H1 (cell line): ENCODE measurements around the gene SPTSSB. TPM values are rescaled to one million over a fixed set of nuclear protein-coding genes. Genes with fewer than 3 reads are reported as not detected.

Source experiments
- BRCA1 ChIP-seq: IDR thresholded peaks from 2 replicates; pipeline ENCODE4 v1.6.1; 2012; ENCODE audit warnings: low read depth, low read length, improper control_type of control experiment
- FOSL1 ChIP-seq: IDR thresholded peaks from 2 replicates; pipeline ENCODE4 v1.6.1; 2011; ENCODE audit warnings: mild to moderate bottlenecking, low read depth, low read length, moderate library complexity; ENCODE audit not compliant: insufficient read depth
- GABPA ChIP-seq: IDR thresholded peaks from 2 replicates; pipeline ENCODE4 v1.6.1; 2011; ENCODE audit warnings: mild to moderate bottlenecking, low read length, moderate library complexity, borderline replicate concordance; ENCODE audit not compliant: insufficient read depth
- GTF2F1 ChIP-seq: IDR thresholded peaks from 2 replicates; pipeline ENCODE4 v1.6.1; 2012; ENCODE audit warnings: low read depth, low read length, improper control_type of control experiment, borderline replicate concordance
- JUN ChIP-seq: IDR thresholded peaks from 2 replicates; pipeline ENCODE4 v1.6.1; 2011; ENCODE audit warnings: low read depth, mild to moderate bottlenecking, improper control_type of control experiment, low read length
- JUND ChIP-seq: IDR thresholded peaks from 2 replicates; pipeline ENCODE4 v1.6.1; 2011; ENCODE audit warnings: mild to moderate bottlenecking, improper control_type of control experiment, low read length
- PHF8 ChIP-seq: fragments of 200-600 bp; sonication (generic); conservative IDR thresholded peaks from 2 replicates; pipeline ENCODE4 v1.7.1; 2012; ENCODE audit warnings: low read depth, mild to moderate bottlenecking, inconsistent platforms, low read length, moderate library complexity
- RAD21 ChIP-seq, 2 experiments: IDR thresholded peaks in 1 of 2; conservative IDR thresholded peaks in 1 of 2; 2 replicates each; pipeline ENCODE4 v1.6.1; 2011; ENCODE audit warnings: low read depth in 2 of 2, low read length in 2 of 2, improper control_type of control experiment in 1 of 2, inconsistent platforms in 1 of 2, mild to moderate bottlenecking in 1 of 2, moderate library complexity in 1 of 2
- polyA plus RNA-seq, 7 experiments: library from polyadenylated mRNA; depleted of rRNA in 3 of 7; stranded (reverse) in 5 of 7; unstranded in 2 of 7; fragments of >200 nt in 5 of 7; fragments of 200-250 nt in 2 of 7; gene quantifications; 1 replicate in 5 of 7; 2 replicates in 1 of 7; 4 replicates in 1 of 7; pipeline versions ENCODE4 v1.2.1 to v1.2.3, GENCODE V29; 2011 to 2013; ENCODE audit warnings: missing spikeins in 2 of 7, mixed read lengths in 2 of 7
- total RNA-seq: library from RNA; stranded (reverse); fragmentation: NEBNext Ultra II Directional; extraction: Animal tissue kit (Norgen Biotek cat#: 25700); gene quantifications from 2 replicates; pipeline ENCODE4 v1.2.1, GENCODE V29; 2021
- TF ChIP-seq, protein P1 (sequence below): fragments of 300-600 bp; sonication (generic); IDR thresholded peaks from 2 replicates; pipeline ENCODE4 v1.7.1; 2012; ENCODE audit warnings: low read length, moderate library complexity, mild to moderate bottlenecking, inconsistent platforms; ENCODE audit not compliant: insufficient replicate concordance

SPTSSB gene
- total and polyA plus RNA-seq, 2 of the 8 experiments (the other 6 are each of a cell fraction or from before 2014, with no cell fraction given) = 33.4 to 52.5 TPM

DNA sequence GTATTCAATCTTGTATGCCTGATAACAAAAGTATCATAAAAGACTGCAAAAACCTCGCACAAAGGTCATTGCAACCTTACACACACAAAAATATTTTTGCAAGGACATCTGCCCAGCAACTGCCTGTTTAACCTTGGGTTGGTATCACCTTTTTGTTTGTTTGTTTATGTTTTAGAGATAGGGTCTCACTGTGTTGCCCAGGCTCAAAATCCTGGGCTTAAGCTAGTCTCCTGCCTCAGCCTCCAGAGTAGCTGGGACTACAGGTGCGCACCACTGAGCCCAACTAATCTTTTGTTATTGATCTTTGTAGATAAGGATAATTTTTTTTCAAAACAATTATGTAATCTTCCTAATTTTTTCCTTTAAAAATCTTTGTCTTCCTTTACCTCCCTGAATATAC is 54.2 kb downstream of the SPTSSB start (continued):
- TF ChIP-seq, protein P1, sequence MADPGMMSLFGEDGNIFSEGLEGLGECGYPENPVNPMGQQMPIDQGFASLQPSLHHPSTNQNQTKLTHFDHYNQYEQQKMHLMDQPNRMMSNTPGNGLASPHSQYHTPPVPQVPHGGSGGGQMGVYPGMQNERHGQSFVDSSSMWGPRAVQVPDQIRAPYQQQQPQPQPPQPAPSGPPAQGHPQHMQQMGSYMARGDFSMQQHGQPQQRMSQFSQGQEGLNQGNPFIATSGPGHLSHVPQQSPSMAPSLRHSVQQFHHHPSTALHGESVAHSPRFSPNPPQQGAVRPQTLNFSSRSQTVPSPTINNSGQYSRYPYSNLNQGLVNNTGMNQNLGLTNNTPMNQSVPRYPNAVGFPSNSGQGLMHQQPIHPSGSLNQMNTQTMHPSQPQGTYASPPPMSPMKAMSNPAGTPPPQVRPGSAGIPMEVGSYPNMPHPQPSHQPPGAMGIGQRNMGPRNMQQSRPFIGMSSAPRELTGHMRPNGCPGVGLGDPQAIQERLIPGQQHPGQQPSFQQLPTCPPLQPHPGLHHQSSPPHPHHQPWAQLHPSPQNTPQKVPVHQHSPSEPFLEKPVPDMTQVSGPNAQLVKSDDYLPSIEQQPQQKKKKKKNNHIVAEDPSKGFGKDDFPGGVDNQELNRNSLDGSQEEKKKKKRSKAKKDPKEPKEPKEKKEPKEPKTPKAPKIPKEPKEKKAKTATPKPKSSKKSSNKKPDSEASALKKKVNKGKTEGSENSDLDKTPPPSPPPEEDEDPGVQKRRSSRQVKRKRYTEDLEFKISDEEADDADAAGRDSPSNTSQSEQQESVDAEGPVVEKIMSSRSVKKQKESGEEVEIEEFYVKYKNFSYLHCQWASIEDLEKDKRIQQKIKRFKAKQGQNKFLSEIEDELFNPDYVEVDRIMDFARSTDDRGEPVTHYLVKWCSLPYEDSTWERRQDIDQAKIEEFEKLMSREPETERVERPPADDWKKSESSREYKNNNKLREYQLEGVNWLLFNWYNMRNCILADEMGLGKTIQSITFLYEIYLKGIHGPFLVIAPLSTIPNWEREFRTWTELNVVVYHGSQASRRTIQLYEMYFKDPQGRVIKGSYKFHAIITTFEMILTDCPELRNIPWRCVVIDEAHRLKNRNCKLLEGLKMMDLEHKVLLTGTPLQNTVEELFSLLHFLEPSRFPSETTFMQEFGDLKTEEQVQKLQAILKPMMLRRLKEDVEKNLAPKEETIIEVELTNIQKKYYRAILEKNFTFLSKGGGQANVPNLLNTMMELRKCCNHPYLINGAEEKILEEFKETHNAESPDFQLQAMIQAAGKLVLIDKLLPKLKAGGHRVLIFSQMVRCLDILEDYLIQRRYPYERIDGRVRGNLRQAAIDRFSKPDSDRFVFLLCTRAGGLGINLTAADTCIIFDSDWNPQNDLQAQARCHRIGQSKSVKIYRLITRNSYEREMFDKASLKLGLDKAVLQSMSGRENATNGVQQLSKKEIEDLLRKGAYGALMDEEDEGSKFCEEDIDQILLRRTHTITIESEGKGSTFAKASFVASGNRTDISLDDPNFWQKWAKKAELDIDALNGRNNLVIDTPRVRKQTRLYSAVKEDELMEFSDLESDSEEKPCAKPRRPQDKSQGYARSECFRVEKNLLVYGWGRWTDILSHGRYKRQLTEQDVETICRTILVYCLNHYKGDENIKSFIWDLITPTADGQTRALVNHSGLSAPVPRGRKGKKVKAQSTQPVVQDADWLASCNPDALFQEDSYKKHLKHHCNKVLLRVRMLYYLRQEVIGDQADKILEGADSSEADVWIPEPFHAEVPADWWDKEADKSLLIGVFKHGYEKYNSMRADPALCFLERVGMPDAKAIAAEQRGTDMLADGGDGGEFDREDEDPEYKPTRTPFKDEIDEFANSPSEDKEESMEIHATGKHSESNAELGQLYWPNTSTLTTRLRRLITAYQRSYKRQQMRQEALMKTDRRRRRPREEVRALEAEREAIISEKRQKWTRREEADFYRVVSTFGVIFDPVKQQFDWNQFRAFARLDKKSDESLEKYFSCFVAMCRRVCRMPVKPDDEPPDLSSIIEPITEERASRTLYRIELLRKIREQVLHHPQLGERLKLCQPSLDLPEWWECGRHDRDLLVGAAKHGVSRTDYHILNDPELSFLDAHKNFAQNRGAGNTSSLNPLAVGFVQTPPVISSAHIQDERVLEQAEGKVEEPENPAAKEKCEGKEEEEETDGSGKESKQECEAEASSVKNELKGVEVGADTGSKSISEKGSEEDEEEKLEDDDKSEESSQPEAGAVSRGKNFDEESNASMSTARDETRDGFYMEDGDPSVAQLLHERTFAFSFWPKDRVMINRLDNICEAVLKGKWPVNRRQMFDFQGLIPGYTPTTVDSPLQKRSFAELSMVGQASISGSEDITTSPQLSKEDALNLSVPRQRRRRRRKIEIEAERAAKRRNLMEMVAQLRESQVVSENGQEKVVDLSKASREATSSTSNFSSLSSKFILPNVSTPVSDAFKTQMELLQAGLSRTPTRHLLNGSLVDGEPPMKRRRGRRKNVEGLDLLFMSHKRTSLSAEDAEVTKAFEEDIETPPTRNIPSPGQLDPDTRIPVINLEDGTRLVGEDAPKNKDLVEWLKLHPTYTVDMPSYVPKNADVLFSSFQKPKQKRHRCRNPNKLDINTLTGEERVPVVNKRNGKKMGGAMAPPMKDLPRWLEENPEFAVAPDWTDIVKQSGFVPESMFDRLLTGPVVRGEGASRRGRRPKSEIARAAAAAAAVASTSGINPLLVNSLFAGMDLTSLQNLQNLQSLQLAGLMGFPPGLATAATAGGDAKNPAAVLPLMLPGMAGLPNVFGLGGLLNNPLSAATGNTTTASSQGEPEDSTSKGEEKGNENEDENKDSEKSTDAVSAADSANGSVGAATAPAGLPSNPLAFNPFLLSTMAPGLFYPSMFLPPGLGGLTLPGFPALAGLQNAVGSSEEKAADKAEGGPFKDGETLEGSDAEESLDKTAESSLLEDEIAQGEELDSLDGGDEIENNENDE = no peak
- TF ChIP-seq JUN = no peak
- TF ChIP-seq FOSL1 = no peak
- no peak for TF ChIP-seq PHF8
- TF ChIP-seq GABPA = no peak
- no peak for TF ChIP-seq RAD21 (IDR thresholded peaks at IDR 0.05 in 1 of 2, conservative IDR thresholded peaks at IDR 0.05 in 1 of 2; ENCODE audit: low read depth in 2 of 2, low read length in 2 of 2)
- TF ChIP-seq BRCA1 = no peak
- TF ChIP-seq JUND = no peak
- no peak for TF ChIP-seq GTF2F1
- TF ChIP-seq, all 59 proteins: peak for 0
